ENCODE results near the gene SH3RF3. TPM values are rescaled to one million over a fixed set of nuclear protein-coding genes. Genes with fewer than 3 reads are reported as not detected.

Gene SH3RF3
- total and polyA plus RNA-seq, 2 of the 13 experiments (the other 11 are each of a cell fraction or from before 2014, with no cell fraction given), result 0.04 TPM; not detected in 1

DNA sequence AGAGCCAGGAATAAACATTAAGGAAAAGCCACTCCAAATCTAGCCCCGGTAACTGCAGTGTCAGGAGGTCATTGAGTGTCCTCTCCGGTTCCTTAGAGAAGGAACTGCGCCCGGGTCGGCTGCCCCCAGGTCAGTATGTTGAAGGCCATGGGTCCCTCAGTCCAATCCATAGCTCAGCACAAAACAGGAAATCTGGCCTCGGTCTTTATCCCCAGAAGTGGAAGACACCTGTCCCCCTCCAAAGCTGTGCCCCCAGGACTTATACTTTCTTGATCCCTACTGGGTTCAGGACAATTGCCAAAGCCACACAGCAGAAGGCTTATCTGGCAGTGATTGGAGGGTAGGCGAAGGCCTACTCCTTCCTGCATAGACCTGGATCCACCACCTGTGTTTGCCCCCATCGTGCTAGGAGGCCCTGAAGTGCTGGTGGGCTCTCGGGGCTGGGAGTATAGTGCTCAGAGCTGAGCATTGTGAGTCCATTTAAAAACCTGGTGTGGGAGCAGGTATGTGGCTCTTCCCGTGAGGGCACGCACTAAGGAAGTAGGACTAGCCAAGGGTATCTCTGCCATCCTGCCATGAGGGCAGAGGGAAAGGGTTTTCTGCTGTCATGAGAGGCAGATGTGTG lies 306.2 kb downstream of the SH3RF3 start (continued):
- TF ChIP-seq SMYD3 (CRISPR knock-in tag; IDR thresholded peaks at IDR 0.05) (no peak), ESRRA (CRISPR knock-in tag; IDR thresholded peaks at IDR 0.05; ENCODE audit: low read depth) (no peak), ZNF761 (CRISPR knock-in tag; conservative IDR thresholded peaks at IDR 0.05) (no peak), NFKB2 (CRISPR knock-in tag; IDR thresholded peaks at IDR 0.05; ENCODE audit: borderline replicate concordance) (no peak)
- TF ChIP-seq, protein P1, sequence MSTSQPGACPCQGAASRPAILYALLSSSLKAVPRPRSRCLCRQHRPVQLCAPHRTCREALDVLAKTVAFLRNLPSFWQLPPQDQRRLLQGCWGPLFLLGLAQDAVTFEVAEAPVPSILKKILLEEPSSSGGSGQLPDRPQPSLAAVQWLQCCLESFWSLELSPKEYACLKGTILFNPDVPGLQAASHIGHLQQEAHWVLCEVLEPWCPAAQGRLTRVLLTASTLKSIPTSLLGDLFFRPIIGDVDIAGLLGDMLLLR (CRISPR knock-in tag; IDR thresholded peaks at IDR 0.05), result no peak
- TF ChIP-seq, protein P2, sequence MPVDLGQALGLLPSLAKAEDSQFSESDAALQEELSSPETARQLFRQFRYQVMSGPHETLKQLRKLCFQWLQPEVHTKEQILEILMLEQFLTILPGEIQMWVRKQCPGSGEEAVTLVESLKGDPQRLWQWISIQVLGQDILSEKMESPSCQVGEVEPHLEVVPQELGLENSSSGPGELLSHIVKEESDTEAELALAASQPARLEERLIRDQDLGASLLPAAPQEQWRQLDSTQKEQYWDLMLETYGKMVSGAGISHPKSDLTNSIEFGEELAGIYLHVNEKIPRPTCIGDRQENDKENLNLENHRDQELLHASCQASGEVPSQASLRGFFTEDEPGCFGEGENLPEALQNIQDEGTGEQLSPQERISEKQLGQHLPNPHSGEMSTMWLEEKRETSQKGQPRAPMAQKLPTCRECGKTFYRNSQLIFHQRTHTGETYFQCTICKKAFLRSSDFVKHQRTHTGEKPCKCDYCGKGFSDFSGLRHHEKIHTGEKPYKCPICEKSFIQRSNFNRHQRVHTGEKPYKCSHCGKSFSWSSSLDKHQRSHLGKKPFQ (CRISPR knock-in tag; IDR thresholded peaks at IDR 0.05; ENCODE audit: insufficient replicate concordance), result no peak

DNA sequence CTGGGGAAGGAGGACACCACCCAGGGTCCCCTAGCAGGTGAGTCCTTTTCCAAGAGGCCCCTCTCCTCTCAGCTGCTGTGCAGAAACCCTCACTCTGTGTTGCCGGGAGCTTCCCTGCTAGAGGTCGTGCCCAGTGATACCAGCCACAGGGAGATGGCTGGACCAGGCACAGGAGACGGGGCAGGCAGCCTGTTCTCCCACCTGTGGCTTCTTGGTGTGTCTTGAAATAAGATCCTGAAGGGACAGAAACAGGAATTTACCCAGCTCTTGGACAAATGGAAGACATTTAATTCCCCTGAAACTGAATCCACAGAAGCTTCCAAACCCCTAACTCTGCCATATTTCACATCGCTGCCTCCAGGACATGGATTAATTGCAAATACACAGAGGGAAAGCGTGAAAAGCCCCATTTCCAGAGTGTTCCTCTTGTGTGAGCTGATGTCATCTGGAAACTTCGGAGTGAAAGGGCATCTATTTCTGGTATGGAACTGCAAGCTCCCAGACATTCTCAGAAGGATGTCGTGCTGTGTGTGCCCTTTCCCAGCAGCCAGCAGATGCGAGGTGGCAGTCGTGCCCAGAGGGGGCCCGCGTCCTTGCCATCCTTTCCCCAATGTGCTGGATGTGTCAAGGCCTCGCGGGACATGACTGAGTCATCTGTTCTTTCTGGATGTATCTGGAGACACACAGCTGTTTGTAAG lies 307.0 kb downstream of the SH3RF3 start:
- H3K9me3 ChIP-seq (ENCODE audit: low read length), result 0 out of 2 replicates have a peak, but pooled peaks cover under 1% of the 10 kb centered on the region
- ATAC-seq, result no peak
- intact Hi-C loops (cut with micrococcal nuclease; ENCODE audit: unreplicated experiment), result no loop called here
- H3K9ac ChIP-seq (ENCODE audit: insufficient read depth, low read depth, low read length), result no peak overlapping the region
- DNase-seq (ENCODE audit: low spot score), result no peak
- ChIA-PET POLR2A (no interaction called here), CTCF (ENCODE audit: low intra/inter-chr PET ratio, low total read pairs) (no interaction called here)
- H3K4me2 ChIP-seq (ENCODE audit: low read depth, low read length), result no peak overlapping the region
- H3K27ac ChIP-seq (ENCODE audit: extremely low read length, insufficient read depth, low read length), result no peak overlapping the region
- no peaks in the 10 kb centered on the region for H3K4me1 ChIP-seq (ENCODE audit: insufficient read depth, low read length)
- H2AFZ ChIP-seq (ENCODE audit: low read length), result no peak overlapping the region
- peaks cover 0 to 15% of the 10 kb centered on the region in 2 experiments; a peak in 4 of 5 replicates for H3K27me3 ChIP-seq (ENCODE audit: control insufficient read depth in 1 of 2, insufficient read depth in 2 of 2, low read length in 2 of 2)
- BruUV-seq (replicated peaks), result no TSS peak
- H3K36me3 ChIP-seq (replicated peaks in 1 of 2; ENCODE audit: control insufficient read depth in 1 of 2, insufficient read depth in 2 of 2, low read length in 2 of 2), result no peaks in the 10 kb centered on the region
- in situ Hi-C loops (cut with HindIII; ENCODE audit: extremely low pct_ligation_motif_present, low pct_unique_long_range_greater_than_20kb), result no loop called here
- H3K79me2 ChIP-seq (ENCODE audit: insufficient read depth, low read length), result no peaks in the 10 kb centered on the region
- no peaks in the 10 kb centered on the region for H4K20me1 ChIP-seq (ENCODE audit: insufficient read depth, low read length)
- H3K4me3 ChIP-seq (replicated peaks in 1 of 3; ENCODE audit: insufficient read depth in 1 of 3, low read depth in 2 of 3, low read length in 3 of 3), result no peak overlapping the region
- no peak for FAIRE-seq
- 58% methylated on average over 11 of the region's 13 CpGs for WGBS (ENCODE audit: low lambda C conversion rate)
- TF ChIP-seq ZNF503 (CRISPR knock-in tag; IDR thresholded peaks at IDR 0.05) (no peak), SRSF4 (IDR thresholded peaks at IDR 0.05; ENCODE audit: low read depth, low read length, poor library complexity, severe bottlenecking) (no peak), ZNF710 (CRISPR knock-in tag; IDR thresholded peaks at IDR 0.05; ENCODE audit: borderline replicate concordance) (no peak)
- TF ChIP-seq, protein P3, sequence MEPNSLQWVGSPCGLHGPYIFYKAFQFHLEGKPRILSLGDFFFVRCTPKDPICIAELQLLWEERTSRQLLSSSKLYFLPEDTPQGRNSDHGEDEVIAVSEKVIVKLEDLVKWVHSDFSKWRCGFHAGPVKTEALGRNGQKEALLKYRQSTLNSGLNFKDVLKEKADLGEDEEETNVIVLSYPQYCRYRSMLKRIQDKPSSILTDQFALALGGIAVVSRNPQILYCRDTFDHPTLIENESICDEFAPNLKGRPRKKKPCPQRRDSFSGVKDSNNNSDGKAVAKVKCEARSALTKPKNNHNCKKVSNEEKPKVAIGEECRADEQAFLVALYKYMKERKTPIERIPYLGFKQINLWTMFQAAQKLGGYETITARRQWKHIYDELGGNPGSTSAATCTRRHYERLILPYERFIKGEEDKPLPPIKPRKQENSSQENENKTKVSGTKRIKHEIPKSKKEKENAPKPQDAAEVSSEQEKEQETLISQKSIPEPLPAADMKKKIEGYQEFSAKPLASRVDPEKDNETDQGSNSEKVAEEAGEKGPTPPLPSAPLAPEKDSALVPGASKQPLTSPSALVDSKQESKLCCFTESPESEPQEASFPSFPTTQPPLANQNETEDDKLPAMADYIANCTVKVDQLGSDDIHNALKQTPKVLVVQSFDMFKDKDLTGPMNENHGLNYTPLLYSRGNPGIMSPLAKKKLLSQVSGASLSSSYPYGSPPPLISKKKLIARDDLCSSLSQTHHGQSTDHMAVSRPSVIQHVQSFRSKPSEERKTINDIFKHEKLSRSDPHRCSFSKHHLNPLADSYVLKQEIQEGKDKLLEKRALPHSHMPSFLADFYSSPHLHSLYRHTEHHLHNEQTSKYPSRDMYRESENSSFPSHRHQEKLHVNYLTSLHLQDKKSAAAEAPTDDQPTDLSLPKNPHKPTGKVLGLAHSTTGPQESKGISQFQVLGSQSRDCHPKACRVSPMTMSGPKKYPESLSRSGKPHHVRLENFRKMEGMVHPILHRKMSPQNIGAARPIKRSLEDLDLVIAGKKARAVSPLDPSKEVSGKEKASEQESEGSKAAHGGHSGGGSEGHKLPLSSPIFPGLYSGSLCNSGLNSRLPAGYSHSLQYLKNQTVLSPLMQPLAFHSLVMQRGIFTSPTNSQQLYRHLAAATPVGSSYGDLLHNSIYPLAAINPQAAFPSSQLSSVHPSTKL (CRISPR knock-in tag; IDR thresholded peaks at IDR 0.05), result no peak
